HepG2 (cell line): ENCODE measurements around the gene FAF2. TPM values are rescaled to one million over a fixed set of nuclear protein-coding genes. Genes with fewer than 3 reads are reported as not detected.
A peak's percentile ranks its signal among the peaks of the same experiment; 100 is the strongest.

Experiments
- FOXM1 ChIP-seq: sonication (generic); formaldehyde crosslinking; IDR thresholded peaks from 2 replicates; pipeline ENCODE4 v1.5.0; 2020; ENCODE audit warnings: missing genetic modification reagents
- FOXO1 ChIP-seq: sonication (generic); formaldehyde crosslinking; IDR thresholded peaks from 2 replicates; pipeline ENCODE4 v1.4.0; 2020; ENCODE audit warnings: missing genetic modification reagents
- GTF2F1 ChIP-seq: fragments of 150-350 bp; IDR thresholded peaks from 2 replicates; pipeline ENCODE4 v1.6.1; 2014; ENCODE audit warnings: low read length
- MAFK ChIP-seq, 2 experiments: IDR thresholded peaks in 1 of 2; conservative IDR thresholded peaks in 1 of 2; 2 replicates each; pipeline ENCODE4 v1.6.1; 2011; ENCODE audit warnings: improper control_type of control experiment in 2 of 2, low read length in 2 of 2
- SALL1 ChIP-seq: sonication (generic); formaldehyde crosslinking; IDR thresholded peaks from 2 replicates; pipeline ENCODE4 v1.8.0; 2022; ENCODE audit warnings: mild to moderate bottlenecking, missing genetic modification reagents
- SMAD1 ChIP-seq: sonication (generic); formaldehyde crosslinking; IDR thresholded peaks from 2 replicates; pipeline ENCODE4 v1.4.0; 2020; ENCODE audit warnings: missing genetic modification reagents, low read depth, mild to moderate bottlenecking, borderline replicate concordance
- TMF1 ChIP-seq: sonication (generic); formaldehyde crosslinking; IDR thresholded peaks from 2 replicates; pipeline ENCODE4 v1.8.1; 2022; ENCODE audit warnings: low read depth, missing genetic modification reagents
- TRIM24 ChIP-seq: sonication (generic); formaldehyde crosslinking; IDR thresholded peaks from 2 replicates; pipeline ENCODE4 v1.8.0; 2022; ENCODE audit warnings: mild to moderate bottlenecking, missing genetic modification reagents
- ZNF235 ChIP-seq: sonication (generic); formaldehyde crosslinking; IDR thresholded peaks from 2 replicates; pipeline ENCODE4 v1.8.1; 2023; ENCODE audit warnings: mild to moderate bottlenecking, missing genetic modification reagents, borderline replicate concordance
- ZNF496 ChIP-seq: sonication (generic); formaldehyde crosslinking; IDR thresholded peaks from 2 replicates; pipeline ENCODE4 v1.8.1; 2023; ENCODE audit warnings: mild to moderate bottlenecking, moderate library complexity, missing genetic modification reagents; ENCODE audit not compliant: insufficient replicate concordance
- ZNF546 ChIP-seq: sonication (generic); formaldehyde crosslinking; conservative IDR thresholded peaks from 2 replicates; pipeline ENCODE4 v1.8.1; 2023; ENCODE audit warnings: mild to moderate bottlenecking, missing genetic modification reagents
- ZNF556 ChIP-seq: sonication (generic); formaldehyde crosslinking; IDR thresholded peaks from 2 replicates; pipeline ENCODE4 v1.4.0; 2020; ENCODE audit warnings: mild to moderate bottlenecking, missing genetic modification reagents, borderline replicate concordance
- ZNF572 ChIP-seq: sonication (generic); formaldehyde crosslinking; IDR thresholded peaks from 2 replicates; pipeline ENCODE4 v1.5.1; 2020; ENCODE audit warnings: mild to moderate bottlenecking, missing genetic modification reagents
- ZNF629 ChIP-seq: sonication (generic); formaldehyde crosslinking; conservative IDR thresholded peaks from 2 replicates; pipeline ENCODE4 v1.5.0; 2020; ENCODE audit warnings: missing genetic modification reagents
- ZNF816 ChIP-seq: sonication (generic); formaldehyde crosslinking; IDR thresholded peaks from 2 replicates; pipeline ENCODE4 v1.8.0; 2022; ENCODE audit warnings: missing genetic modification reagents, mild to moderate bottlenecking, borderline replicate concordance
- ZSCAN20 ChIP-seq: sonication (generic); formaldehyde crosslinking; IDR thresholded peaks from 2 replicates; pipeline ENCODE4 v1.4.0; 2020; ENCODE audit warnings: missing genetic modification reagents, mild to moderate bottlenecking, borderline replicate concordance
- polyA plus RNA-seq, 8 experiments: library from polyadenylated mRNA; depleted of rRNA in 3 of 8; stranded (reverse) in 7 of 8; unstranded in 1 of 8; fragments of >200 nt; fragmentation: Illumina TruSeq in 4 of 8; extraction: Trizol in 4 of 8; gene quantifications; 2 replicates each; pipeline versions ENCODE4 v1.2.1 to v1.2.3, GENCODE V29; 2011 to 2016; ENCODE audit warnings: low read depth in 4 of 8, missing spikeins in 1 of 8, mixed read lengths in 1 of 8; ENCODE audit not compliant: insufficient read depth in 1 of 8
- total RNA-seq, 5 experiments: library from RNA; depleted of rRNA; stranded (reverse); fragments of >200 nt; fragmentation: Illumina TruSeq; extraction: Trizol; gene quantifications; 2 replicates each; pipeline ENCODE4 v1.2.3, GENCODE V29; 2016; ENCODE audit warnings: low read depth in 1 of 5
- TF ChIP-seq, protein P1 (sequence below), 2 experiments: sonication (generic) in 1 of 2; formaldehyde crosslinking in 1 of 2; IDR thresholded peaks; 2 replicates each; pipeline versions ENCODE4 v1.5.1 to v1.6.1; 2011 to 2020; ENCODE audit warnings: borderline replicate concordance in 1 of 2, low read depth in 1 of 2, low read length in 1 of 2, mild to moderate bottlenecking in 1 of 2, missing genetic modification reagents in 1 of 2, moderate library complexity in 1 of 2
- TF ChIP-seq, protein P2 (sequence below): sonication (generic); formaldehyde crosslinking; IDR thresholded peaks from 2 replicates; pipeline ENCODE4 v1.4.0; 2020; ENCODE audit warnings: missing genetic modification reagents, borderline replicate concordance
- TF ChIP-seq, protein P3 (sequence below): sonication (generic); formaldehyde crosslinking; IDR thresholded peaks from 2 replicates; pipeline ENCODE4 v1.8.1; 2022; ENCODE audit warnings: mild to moderate bottlenecking, missing genetic modification reagents
- TF ChIP-seq, protein P4 (sequence below): sonication (generic); formaldehyde crosslinking; conservative IDR thresholded peaks from 2 replicates; pipeline ENCODE4 v1.4.0; 2020; ENCODE audit warnings: missing genetic modification reagents

The FAF2 gene
- total and polyA plus RNA-seq, 2 of the 13 experiments (the other 11 are each of a cell fraction or from before 2014, with no cell fraction given) = 27.8 to 34.3 TPM

DNA sequence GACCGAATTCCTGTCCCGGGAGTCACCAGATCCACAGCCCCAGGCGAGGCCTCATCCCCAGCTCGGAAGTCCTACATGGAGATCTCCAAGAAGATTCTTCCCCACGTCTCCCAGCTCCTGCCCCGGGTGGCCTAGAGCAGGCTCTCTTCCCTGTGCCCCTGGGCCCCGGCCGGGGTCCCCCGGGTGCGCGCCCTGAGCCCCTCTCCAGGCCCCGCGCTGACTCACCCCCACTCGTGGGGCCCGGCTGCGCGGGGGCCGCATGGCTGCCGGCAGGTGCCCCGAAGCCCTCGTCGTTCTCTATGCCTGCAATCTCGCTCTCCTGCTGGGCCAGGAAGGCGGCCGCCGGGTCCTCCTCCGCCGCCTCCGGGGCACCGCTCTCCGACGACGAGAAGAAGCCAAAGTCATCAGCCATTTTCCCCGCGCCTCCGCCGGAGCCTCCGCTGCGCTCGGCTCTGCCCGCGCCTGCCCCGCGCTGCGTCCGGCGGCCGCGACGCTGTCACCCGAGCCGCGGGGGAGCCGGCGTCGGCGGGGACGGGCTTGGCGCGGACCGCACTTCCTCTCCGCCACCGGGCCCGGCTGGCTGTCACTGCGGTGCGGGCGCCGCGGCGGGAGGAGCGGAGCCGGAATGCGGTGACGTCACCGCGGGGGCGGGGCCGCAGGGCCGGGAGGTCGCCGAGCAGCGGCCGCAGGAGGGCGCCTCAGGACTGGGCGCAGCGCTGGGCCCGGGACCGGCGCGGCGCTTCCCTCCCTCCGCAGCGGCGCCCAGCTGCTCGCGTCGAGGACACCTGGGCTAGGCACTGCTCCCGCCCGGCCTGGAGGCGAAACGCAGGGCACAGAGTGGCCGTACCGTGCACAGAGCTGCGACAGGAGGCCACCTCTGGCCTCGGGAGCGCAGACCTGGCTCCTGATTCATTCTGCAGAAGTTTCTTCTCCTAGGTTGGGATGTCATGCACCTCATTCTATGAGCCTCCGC, 31.9 kb upstream of the FAF2 start, which contains the start of gene CLTB (continued):
- TF ChIP-seq, protein P1, sequence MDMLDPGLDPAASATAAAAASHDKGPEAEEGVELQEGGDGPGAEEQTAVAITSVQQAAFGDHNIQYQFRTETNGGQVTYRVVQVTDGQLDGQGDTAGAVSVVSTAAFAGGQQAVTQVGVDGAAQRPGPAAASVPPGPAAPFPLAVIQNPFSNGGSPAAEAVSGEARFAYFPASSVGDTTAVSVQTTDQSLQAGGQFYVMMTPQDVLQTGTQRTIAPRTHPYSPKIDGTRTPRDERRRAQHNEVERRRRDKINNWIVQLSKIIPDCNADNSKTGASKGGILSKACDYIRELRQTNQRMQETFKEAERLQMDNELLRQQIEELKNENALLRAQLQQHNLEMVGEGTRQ (IDR thresholded peaks at IDR 0.05; ENCODE audit: low read depth, low read length) = no peak
- TF ChIP-seq, protein P1 (CRISPR knock-in tag; IDR thresholded peaks at IDR 0.05; ENCODE audit: borderline replicate concordance) = no peak
- TF ChIP-seq ZNF546 (CRISPR knock-in tag) (0 out of 2 replicates have a peak, but pooled peaks have one; percentile 16), ZNF572 (CRISPR knock-in tag) (no peak), ZNF816 (no peak; the same call in 1 of the 2 replicates), TMF1 (CRISPR knock-in tag) (peak; percentile 58; the same call in 1 of the 2 replicates), ZSCAN20 (CRISPR knock-in tag) (peak; percentile 49; the same call in 1 of the 2 replicates), ZNF235 (CRISPR knock-in tag) (0 out of 2 replicates have a peak, but pooled peaks have one; percentile 26), FOXO1 (CRISPR knock-in tag) (no peak; the same call in 1 of the 2 replicates), ZNF496 (CRISPR knock-in tag) (no peak), GTF2F1 (no peak), SALL1 (CRISPR knock-in tag) (peak; percentile 72; the same call in 1 of the 2 replicates), SMAD1 (no peak), MAFK (conservative IDR thresholded peaks at IDR 0.05 in 1 of 2, IDR thresholded peaks at IDR 0.05 in 1 of 2; ENCODE audit: low read length in 2 of 2) (no peak), ZNF629 (CRISPR knock-in tag) (no peak; the same call in 1 of the 2 replicates), TRIM24 (no peak), ZNF556 (CRISPR knock-in tag) (peak; percentile 58; the same call in 1 of the 2 replicates), FOXM1 (CRISPR knock-in tag) (no peak)
- TF ChIP-seq, protein P2, sequence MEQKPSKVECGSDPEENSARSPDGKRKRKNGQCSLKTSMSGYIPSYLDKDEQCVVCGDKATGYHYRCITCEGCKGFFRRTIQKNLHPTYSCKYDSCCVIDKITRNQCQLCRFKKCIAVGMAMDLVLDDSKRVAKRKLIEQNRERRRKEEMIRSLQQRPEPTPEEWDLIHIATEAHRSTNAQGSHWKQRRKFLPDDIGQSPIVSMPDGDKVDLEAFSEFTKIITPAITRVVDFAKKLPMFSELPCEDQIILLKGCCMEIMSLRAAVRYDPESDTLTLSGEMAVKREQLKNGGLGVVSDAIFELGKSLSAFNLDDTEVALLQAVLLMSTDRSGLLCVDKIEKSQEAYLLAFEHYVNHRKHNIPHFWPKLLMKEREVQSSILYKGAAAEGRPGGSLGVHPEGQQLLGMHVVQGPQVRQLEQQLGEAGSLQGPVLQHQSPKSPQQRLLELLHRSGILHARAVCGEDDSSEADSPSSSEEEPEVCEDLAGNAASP (CRISPR knock-in tag) = peak; percentile 58; the same call in 1 of the 2 replicates
- TF ChIP-seq, protein P3, sequence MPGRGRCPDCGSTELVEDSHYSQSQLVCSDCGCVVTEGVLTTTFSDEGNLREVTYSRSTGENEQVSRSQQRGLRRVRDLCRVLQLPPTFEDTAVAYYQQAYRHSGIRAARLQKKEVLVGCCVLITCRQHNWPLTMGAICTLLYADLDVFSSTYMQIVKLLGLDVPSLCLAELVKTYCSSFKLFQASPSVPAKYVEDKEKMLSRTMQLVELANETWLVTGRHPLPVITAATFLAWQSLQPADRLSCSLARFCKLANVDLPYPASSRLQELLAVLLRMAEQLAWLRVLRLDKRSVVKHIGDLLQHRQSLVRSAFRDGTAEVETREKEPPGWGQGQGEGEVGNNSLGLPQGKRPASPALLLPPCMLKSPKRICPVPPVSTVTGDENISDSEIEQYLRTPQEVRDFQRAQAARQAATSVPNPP = 0 out of 2 replicates have a peak, but pooled peaks have one; percentile 46
- TF ChIP-seq, protein P4, sequence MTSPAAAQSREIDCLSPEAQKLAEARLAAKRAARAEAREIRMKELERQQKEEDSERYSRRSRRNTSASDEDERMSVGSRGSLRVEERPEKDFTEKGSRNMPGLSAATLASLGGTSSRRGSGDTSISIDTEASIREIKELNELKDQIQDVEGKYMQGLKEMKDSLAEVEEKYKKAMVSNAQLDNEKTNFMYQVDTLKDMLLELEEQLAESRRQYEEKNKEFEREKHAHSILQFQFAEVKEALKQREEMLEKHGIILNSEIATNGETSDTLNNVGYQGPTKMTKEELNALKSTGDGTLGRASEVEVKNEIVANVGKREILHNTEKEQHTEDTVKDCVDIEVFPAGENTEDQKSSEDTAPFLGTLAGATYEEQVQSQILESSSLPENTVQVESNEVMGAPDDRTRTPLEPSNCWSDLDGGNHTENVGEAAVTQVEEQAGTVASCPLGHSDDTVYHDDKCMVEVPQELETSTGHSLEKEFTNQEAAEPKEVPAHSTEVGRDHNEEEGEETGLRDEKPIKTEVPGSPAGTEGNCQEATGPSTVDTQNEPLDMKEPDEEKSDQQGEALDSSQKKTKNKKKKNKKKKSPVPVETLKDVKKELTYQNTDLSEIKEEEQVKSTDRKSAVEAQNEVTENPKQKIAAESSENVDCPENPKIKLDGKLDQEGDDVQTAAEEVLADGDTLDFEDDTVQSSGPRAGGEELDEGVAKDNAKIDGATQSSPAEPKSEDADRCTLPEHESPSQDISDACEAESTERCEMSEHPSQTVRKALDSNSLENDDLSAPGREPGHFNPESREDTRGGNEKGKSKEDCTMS = no peak
